Neuronal stem cell (in vitro differentiated cells): ENCODE results near the gene LRRC28.

Experiments used
- DNase-seq: peaks from one replicate; pipeline ENCODE4 v3.0.0-alpha.2; 2013; ENCODE audit warnings: low spot score
- H2AFZ ChIP-seq: one replicate; pipeline ENCODE4 v1.6.1; 2013; ENCODE audit warnings: mild to moderate bottlenecking, low read length, inconsistent platforms
- H2AK5ac ChIP-seq: 2 replicates; pipeline ENCODE4 v1.6.1; 2013; ENCODE audit warnings: low read depth, mild to moderate bottlenecking, inconsistent platforms, low read length, moderate library complexity, mixed read lengths
- H2BK120ac ChIP-seq: 2 replicates; pipeline ENCODE4 v1.6.1; 2013; ENCODE audit warnings: low read depth, mild to moderate bottlenecking, inconsistent platforms, low read length, moderate library complexity, mixed read lengths
- H2BK12ac ChIP-seq: one replicate; pipeline ENCODE4 v1.6.1; 2013; ENCODE audit warnings: low read length, inconsistent platforms
- H2BK15ac ChIP-seq: 2 replicates; pipeline ENCODE4 v1.6.1; 2013; ENCODE audit warnings: mild to moderate bottlenecking, low read length, inconsistent platforms, mixed read lengths
- H2BK5ac ChIP-seq: one replicate; pipeline ENCODE4 v1.6.1; 2013; ENCODE audit warnings: inconsistent platforms, mild to moderate bottlenecking, low read length, moderate library complexity
- H3K14ac ChIP-seq: one replicate; pipeline ENCODE4 v1.6.1; 2013; ENCODE audit warnings: low read length, inconsistent platforms
- H3K18ac ChIP-seq: 2 replicates; pipeline ENCODE4 v1.6.1; 2013; ENCODE audit warnings: low read length, inconsistent platforms
- H3K23ac ChIP-seq: 2 replicates; pipeline ENCODE4 v1.6.1; 2013; ENCODE audit warnings: low read depth, mild to moderate bottlenecking, mixed read lengths, low read length, inconsistent platforms; ENCODE audit not compliant: poor library complexity
- H3K27ac ChIP-seq: replicated peaks from 3 replicates; pipeline ENCODE4 v1.5.1; 2013; ENCODE audit warnings: low read length, inconsistent platforms
- H3K27me3 ChIP-seq, 3 experiments: 2 replicates each; pipeline ENCODE4 v1.6.1; 2013; ENCODE audit warnings: low read length in 3 of 3, mild to moderate bottlenecking in 2 of 3, inconsistent platforms in 1 of 3, low read depth in 1 of 3, mixed read lengths in 1 of 3, moderate library complexity in 1 of 3; ENCODE audit not compliant: control insufficient read depth in 3 of 3, insufficient read depth in 3 of 3
- H3K36me3 ChIP-seq, 2 donors: replicated peaks in 1 of 2; 2 replicates each; pipeline ENCODE4 v1.6.1; 2013; ENCODE audit warnings: low read length in 2 of 2; ENCODE audit not compliant: control insufficient read depth in 2 of 2, insufficient read depth in 2 of 2
- H3K4ac ChIP-seq: 2 replicates; pipeline ENCODE4 v1.6.1; 2013; ENCODE audit warnings: inconsistent platforms, mild to moderate bottlenecking, low read length, moderate library complexity
- H3K4me1 ChIP-seq, 2 donors: 1 replicate in 1 of 2; 2 replicates in 1 of 2; pipeline ENCODE4 v1.6.1; 2013; ENCODE audit warnings: low read length in 2 of 2, low read depth in 1 of 2; ENCODE audit not compliant: control insufficient read depth in 2 of 2, insufficient read depth in 1 of 2
- H3K4me2 ChIP-seq: one replicate; pipeline ENCODE4 v1.6.1; 2013; ENCODE audit warnings: mild to moderate bottlenecking, low read length, inconsistent platforms; ENCODE audit not compliant: insufficient read depth, poor library complexity, severe bottlenecking
- H3K4me3 ChIP-seq, 2 donors: 2 replicates each; pipeline ENCODE4 v1.5.1; 2013; ENCODE audit warnings: low read length in 2 of 2, mild to moderate bottlenecking in 2 of 2, inconsistent platforms in 1 of 2, moderate library complexity in 1 of 2
- H3K79me1 ChIP-seq: one replicate; pipeline ENCODE4 v1.6.1; 2013; ENCODE audit warnings: low read depth, mild to moderate bottlenecking, inconsistent platforms, low read length, moderate library complexity
- H3K9ac ChIP-seq: one replicate; pipeline ENCODE4 v1.6.1; 2013; ENCODE audit warnings: mild to moderate bottlenecking, low read depth, low read length, inconsistent platforms; ENCODE audit not compliant: poor library complexity
- H3K9me3 ChIP-seq, 2 donors: replicated peaks in 1 of 2; 2 replicates each; pipeline versions ENCODE3 to v1.6.1; 2013; ENCODE audit warnings: low read length in 2 of 2, mild to moderate bottlenecking in 2 of 2, inconsistent platforms in 1 of 2, low read depth in 1 of 2, mixed read lengths in 1 of 2, moderate library complexity in 1 of 2; ENCODE audit not compliant: control insufficient read depth in 2 of 2, insufficient read depth in 1 of 2
- H4K8ac ChIP-seq: one replicate; pipeline ENCODE4 v1.6.1; 2013; ENCODE audit warnings: low read depth, mild to moderate bottlenecking, inconsistent platforms, low read length, moderate library complexity
- H4K91ac ChIP-seq: one replicate; pipeline ENCODE4 v1.6.1; 2013; ENCODE audit warnings: low read length, low read depth, mild to moderate bottlenecking, inconsistent platforms; ENCODE audit not compliant: poor library complexity
- WGBS, 2 donors: extraction: QIAGEN DNeasy Blood & Tissue Kit; methylation state at CpG; one replicate each; pipeline ENCODE4 v1.1.7; 2013; ENCODE audit warnings: missing lambda C conversion rate in 2 of 2, mixed read lengths in 1 of 2; ENCODE audit not compliant: insufficient read length in 2 of 2, insufficient replicate concordance in 1 of 2; ENCODE audit errors: extremely low coverage in 2 of 2; 5-methylcytosine and 5-hydroxymethylcytosine counted together

The LRRC28 gene

DNA sequence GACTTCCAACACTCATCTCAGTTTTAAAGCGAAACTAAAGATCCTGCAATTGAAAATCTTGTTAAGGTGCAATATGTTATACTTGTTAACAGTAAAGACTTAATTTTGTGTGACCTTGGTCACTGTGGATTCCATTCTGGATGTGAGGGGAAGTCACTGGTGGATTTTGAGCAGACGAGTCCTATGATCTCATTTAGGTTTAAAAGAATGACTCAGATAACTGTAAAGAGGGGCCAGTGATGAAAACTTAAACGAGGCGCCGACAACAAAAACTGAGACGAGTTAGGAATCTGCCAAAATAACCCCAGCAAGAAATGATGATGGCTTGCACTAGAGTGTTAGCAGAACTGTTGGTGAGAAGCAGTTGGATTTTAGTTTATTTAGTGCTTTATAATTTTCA is 56.5 kb downstream of the LRRC28 start:
- no peaks in the 10 kb centered on the region for H3K27me3 ChIP-seq
- H3K36me3 ChIP-seq: no peaks in the 10 kb centered on the region
- H3K14ac ChIP-seq: no peak overlapping the region
- H2AK5ac ChIP-seq: no peak overlapping the region
- WGBS, 2 donors: no CpG with 5 or more reads among the region's 6 CpGs
- H2BK5ac ChIP-seq: no peak overlapping the region
- no peak overlapping the region for H2AFZ ChIP-seq
- H3K23ac ChIP-seq: no peak overlapping the region
- H4K8ac ChIP-seq: no peak overlapping the region
- H3K27ac ChIP-seq: no peak overlapping the region
- no peak overlapping the region for H3K4me2 ChIP-seq
- H3K9me3 ChIP-seq: peaks cover 0 to 2% of the 10 kb centered on the region in 2 donors
- no peak overlapping the region for H2BK15ac ChIP-seq
- H3K4ac ChIP-seq: no peak overlapping the region
- no peak for DNase-seq
- no peak overlapping the region for H4K91ac ChIP-seq
- peaks cover 9 to 11% of the 10 kb centered on the region in 2 donors for H3K4me1 ChIP-seq
- H3K9ac ChIP-seq: no peak overlapping the region
- no peak overlapping the region for H2BK12ac ChIP-seq
- no peak overlapping the region for H2BK120ac ChIP-seq
- no peak overlapping the region for H3K4me3 ChIP-seq
- no peaks in the 10 kb centered on the region for H3K79me1 ChIP-seq
- H3K18ac ChIP-seq: no peak overlapping the region

DNA sequence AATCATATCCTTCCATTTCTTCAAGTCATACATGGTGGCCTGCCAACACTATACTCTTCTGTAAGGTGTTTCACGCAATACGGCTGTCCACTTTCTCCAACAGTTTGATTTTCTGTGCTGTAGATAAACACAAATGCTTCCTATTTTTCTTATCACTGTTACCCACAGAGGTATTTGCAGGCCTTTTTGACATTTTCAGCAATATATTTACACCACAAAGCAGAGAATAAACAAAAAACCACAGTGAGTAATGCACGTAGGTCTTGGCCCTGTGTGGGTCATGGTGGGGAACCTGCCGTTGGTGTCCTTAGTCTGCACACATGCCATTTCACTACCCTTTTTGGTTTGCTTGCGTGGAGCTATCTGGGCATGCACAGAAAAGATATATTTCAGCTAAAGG is 59.5 kb downstream of the LRRC28 start:
- Histone ChIP-seq H3K4ac (no peak overlapping the region), H2BK12ac (no peak overlapping the region), H2BK15ac (no peak overlapping the region), H2BK5ac (no peak overlapping the region), H3K23ac (no peak overlapping the region), H3K4me3 (no peak overlapping the region), H3K9ac (no peak overlapping the region), H2AFZ (no peak overlapping the region), H3K79me1 (no peaks in the 10 kb centered on the region), H3K4me1 (peaks cover 8 to 10% of the 10 kb centered on the region in 2 donors), H4K8ac (no peak overlapping the region), H4K91ac (no peak overlapping the region), H3K14ac (no peak overlapping the region), H3K4me2 (no peak overlapping the region), H2BK120ac (no peak overlapping the region), H3K36me3 (no peaks in the 10 kb centered on the region), H3K27me3 (no peaks in the 10 kb centered on the region), H3K27ac (no peak overlapping the region), H3K18ac (no peak overlapping the region), H2AK5ac (no peak overlapping the region), H3K9me3 (peaks cover 0 to 10% of the 10 kb centered on the region in 2 donors)
- no peak for DNase-seq
- no CpG with 5 or more reads among the region's 5 CpGs for WGBS, 2 donors

DNA sequence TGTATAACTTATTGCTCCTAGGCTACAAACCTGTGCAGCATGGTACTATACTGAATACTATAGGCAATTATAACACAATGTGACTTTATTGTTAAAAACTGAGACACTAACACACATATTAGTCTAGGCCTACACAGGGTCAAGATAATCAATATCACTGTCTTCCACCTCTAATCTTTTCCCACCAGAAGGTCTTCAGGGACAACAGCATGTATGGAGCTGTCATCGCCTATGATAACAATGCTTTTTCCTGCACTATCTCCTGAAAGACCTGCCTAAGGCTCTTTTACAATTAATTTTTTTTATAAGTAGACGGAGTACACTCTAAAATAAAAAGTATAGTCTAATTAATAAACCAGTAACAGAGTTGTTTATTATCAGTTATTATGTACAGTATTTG is 60.9 kb downstream of the LRRC28 start:
- Histone ChIP-seq H3K27me3 (no peaks in the 10 kb centered on the region), H2BK12ac (no peak overlapping the region), H3K23ac (no peak overlapping the region), H3K27ac (no peak overlapping the region), H3K4me2 (no peak overlapping the region), H3K79me1 (no peaks in the 10 kb centered on the region), H3K9ac (no peak overlapping the region), H3K4me3 (no peak overlapping the region), H2AFZ (no peak overlapping the region), H2AK5ac (no peak overlapping the region), H4K91ac (no peak overlapping the region), H2BK15ac (no peak overlapping the region), H3K9me3 (peaks cover 0 to 10% of the 10 kb centered on the region in 2 donors), H2BK5ac (no peak overlapping the region), H3K36me3 (no peaks in the 10 kb centered on the region), H3K18ac (no peak overlapping the region), H3K4ac (no peak overlapping the region), H3K14ac (no peak overlapping the region), H2BK120ac (no peak overlapping the region), H4K8ac (no peak overlapping the region), H3K4me1 (peaks cover 0 to 2% of the 10 kb centered on the region in 2 donors)
- WGBS, 2 donors: no CpG with 5 or more reads among the region's 2 CpGs
- DNase-seq: no peak

DNA sequence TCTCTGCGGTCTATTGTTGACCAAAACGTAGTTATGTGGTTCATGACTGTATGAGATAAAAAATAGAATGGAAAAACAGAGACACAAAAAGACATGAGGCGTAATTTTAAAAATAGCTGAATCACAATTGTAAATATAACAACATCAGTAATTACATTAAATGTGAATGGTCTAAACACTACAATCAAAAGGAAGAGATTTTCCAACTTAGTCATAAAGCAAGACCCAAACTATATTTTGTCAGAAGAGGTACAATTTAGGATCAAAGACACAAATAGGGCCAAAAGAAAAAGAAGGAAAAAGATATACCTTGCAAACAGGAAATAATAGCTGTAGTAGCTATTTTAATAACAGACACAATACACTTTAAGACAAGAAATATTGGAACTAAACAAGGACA is 61.5 kb downstream of the LRRC28 start:
- WGBS, 2 donors: no CpG with 5 or more reads among the region's 3 CpGs
- DNase-seq: no peak
- H2BK12ac ChIP-seq: no peak overlapping the region
- H2BK15ac ChIP-seq: no peak overlapping the region
- no peak overlapping the region for H3K9ac ChIP-seq
- H3K9me3 ChIP-seq: peaks cover 0 to 10% of the 10 kb centered on the region in 2 donors
- H3K36me3 ChIP-seq: no peaks in the 10 kb centered on the region
- no peak overlapping the region for H2AFZ ChIP-seq
- no peak overlapping the region for H2BK120ac ChIP-seq
- H4K91ac ChIP-seq: no peak overlapping the region
- H3K27me3 ChIP-seq: no peaks in the 10 kb centered on the region
- H3K4me3 ChIP-seq: no peak overlapping the region
- no peak overlapping the region for H3K27ac ChIP-seq
- no peaks in the 10 kb centered on the region for H3K79me1 ChIP-seq
- H4K8ac ChIP-seq: no peak overlapping the region
- no peak overlapping the region for H3K23ac ChIP-seq
- H3K4me2 ChIP-seq: no peak overlapping the region
- H2AK5ac ChIP-seq: no peak overlapping the region
- no peaks in the 10 kb centered on the region for H3K4me1 ChIP-seq
- no peak overlapping the region for H3K4ac ChIP-seq
- H3K18ac ChIP-seq: no peak overlapping the region
- no peak overlapping the region for H3K14ac ChIP-seq
- H2BK5ac ChIP-seq: no peak overlapping the region
